Stimulated activated CD4-positive, alpha-beta T cell treated with anti-CD3 and anti-CD28 coated beads, Interleukin-2, amount 100 ng/mL, for 4 hours (primary cell): Measurements from ENCODE around the gene NT5DC3.
A peak's percentile ranks its signal among the peaks of the same experiment; 100 is the strongest.
"Not testable (repeated sequence)": the region's sequence is repeated elsewhere in the genome, so short reads cannot be mapped to it uniquely, and the experiment has no call there.

ENCODE experiments used
- DNase-seq: peaks from one replicate; pipeline ENCODE4 v3.0.0-alpha.2; 2020; ENCODE audit warnings: low read depth

NT5DC3 gene

DNA sequence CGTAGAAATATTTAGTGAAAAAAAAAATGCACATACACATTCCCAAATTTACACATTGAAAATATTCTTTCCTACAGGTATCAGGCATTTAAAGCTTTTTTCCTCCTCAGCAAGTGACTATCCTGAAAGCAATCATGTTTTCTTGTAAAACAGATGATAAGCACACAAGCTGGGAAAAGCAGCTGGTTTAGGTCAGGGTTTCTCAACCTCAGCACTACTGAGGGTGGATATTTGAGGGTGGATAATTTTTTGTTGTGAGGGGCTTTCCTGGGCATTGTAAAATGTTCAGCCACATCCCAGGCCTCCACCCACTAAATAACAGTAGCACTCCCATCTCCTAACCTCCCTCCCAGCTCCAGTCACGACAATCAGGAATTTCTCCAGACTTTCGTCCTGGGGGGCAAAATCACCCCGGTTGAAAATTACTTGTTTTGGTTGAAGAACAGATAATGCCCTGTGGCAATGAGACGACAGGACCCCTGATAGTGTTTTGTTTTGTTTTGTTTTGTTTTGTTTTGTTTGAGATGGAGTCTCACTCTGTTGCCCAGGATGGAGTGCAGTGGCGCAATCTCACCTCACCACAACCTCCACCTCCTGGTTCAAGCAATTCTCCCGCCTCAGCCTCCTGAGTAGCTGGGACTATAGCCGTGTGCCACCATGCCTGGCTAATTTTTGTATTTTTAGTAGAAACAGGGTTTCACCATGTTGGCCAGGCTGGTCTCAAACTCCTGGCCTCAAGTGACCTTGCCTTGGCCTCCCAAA lies 15.0 kb upstream of the NT5DC3 start:
- no peak for DNase-seq

DNA sequence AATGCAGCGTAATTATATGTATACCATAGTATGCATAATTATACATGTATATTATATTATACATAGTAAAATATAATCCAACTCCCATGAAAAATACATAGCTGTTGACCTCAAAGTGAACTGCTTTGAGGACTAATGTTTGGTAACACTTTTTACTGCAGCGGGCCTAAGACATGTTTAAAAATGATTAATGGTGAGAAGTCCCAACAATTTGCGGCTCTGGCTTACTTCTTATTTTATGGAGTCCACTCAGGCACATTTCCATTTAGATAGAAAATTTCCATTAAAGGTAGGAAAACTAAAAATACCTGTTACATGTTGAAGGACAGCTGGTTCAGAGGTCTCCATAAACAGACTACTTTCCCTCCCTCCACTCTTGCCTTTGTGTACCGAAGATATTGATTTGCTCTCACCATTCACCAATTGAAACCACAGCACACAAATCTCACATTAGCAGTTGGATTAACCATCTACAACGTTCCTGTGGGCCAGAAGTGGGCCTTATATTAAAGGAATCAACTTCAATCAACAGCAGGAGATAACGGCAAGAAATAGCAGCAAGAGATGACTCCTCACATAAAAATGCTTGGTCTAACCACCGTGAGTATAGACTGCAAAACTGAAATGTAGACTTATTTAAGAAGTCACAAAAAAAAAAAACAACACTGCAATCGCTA lies 14.1 kb upstream of the NT5DC3 start:
- no peak for DNase-seq

DNA sequence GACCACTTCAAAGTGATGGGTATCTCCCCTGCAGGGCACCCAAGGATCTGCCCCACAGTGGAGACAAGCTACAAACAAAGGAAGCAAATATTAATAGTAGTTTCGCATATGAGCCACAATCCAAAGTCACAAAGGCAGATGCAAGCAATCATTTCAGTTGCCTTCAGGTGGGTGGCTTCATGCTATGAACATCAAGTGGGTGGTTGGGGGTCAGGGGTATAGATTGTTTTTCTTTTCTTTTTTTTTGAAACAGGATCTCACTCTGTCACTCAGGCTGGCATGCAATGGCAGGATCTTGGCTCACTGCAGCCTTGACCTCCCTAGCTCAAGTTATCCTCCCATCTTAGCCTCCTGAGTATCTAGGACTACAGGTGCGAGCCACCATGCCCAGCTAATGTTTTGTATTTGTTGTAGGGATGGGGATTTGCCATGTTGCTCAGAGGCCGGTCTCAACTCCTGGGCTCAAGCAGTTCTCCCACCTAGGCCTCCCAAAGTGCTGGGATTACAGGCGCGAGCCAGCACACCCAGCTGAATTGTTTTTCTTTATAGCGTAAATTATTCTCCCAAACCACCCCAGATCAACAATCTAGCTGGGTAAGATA lies 13.4 kb upstream of the NT5DC3 start:
- no peak for DNase-seq

DNA sequence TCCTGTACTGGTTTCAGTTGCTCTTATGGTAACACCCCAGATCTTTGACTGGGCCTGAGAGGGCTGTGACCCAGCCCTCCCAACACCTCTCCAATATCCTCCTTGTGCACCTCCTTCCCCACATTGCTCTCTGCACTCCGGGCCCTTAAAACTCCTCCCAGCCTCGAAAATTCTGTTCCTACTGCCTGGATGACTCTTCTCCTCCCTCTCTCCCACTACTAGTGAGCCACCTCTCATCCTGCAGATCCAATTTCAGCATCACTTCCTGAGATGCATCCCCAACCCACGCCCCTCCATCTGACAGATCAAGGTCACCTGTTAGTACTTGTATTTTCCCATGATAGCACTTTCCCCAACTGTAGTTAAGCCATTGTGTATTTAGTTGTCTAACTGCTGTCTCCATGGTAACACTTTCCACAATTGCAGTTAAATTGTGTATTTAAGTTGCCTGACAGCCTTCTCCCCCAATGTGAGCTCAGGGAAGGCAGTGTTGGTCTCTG lies 11.5 kb upstream of the NT5DC3 start:
- DNase-seq, result no peak

GRCh38 chr12:103851127-103851526 lies 10.1 kb upstream of the NT5DC3 start:
- DNase-seq, result no peak

- no peak for DNase-seq
Observed at GRCh38 chr12:103850429-103850828, 9.4 kb upstream of the NT5DC3 start.

DNA sequence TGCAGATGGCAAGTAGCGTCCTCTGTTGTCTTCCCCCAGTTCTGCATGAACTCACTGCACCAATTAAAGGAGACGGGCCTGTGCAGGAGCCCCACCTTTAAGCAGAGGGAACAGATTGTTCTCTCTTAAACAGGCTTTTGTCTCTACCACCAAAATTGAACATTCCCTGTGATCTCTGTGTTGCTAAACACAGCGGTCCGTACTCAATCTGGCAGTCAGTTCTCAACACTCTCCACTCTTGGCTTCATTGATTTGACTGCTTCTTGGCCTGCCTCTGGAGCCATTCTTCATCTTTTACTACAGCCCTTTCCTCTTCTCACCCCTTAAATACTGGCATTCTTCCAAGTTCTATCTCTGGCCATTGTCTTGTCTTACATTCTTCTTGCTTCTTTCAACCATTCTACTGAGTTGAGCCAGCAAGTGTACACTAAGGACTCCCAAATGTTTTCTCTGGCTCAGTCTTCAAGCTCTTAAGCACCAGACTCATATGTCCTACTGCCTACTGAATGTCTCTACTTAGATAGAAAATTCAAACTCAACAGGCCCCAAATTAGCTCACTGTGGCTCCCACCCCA lies 8.0 kb upstream of the NT5DC3 start:
- no peak for DNase-seq

GRCh38 chr12:103848143-103848542 lies 7.1 kb upstream of the NT5DC3 start:
- DNase-seq, result no peak

- no peak for DNase-seq
Observed at GRCh38 chr12:103846415-103846814, 5.4 kb upstream of the NT5DC3 start.

- no peak for DNase-seq
Observed at GRCh38 chr12:103844305-103844704, 3.3 kb upstream of the NT5DC3 start.

DNA sequence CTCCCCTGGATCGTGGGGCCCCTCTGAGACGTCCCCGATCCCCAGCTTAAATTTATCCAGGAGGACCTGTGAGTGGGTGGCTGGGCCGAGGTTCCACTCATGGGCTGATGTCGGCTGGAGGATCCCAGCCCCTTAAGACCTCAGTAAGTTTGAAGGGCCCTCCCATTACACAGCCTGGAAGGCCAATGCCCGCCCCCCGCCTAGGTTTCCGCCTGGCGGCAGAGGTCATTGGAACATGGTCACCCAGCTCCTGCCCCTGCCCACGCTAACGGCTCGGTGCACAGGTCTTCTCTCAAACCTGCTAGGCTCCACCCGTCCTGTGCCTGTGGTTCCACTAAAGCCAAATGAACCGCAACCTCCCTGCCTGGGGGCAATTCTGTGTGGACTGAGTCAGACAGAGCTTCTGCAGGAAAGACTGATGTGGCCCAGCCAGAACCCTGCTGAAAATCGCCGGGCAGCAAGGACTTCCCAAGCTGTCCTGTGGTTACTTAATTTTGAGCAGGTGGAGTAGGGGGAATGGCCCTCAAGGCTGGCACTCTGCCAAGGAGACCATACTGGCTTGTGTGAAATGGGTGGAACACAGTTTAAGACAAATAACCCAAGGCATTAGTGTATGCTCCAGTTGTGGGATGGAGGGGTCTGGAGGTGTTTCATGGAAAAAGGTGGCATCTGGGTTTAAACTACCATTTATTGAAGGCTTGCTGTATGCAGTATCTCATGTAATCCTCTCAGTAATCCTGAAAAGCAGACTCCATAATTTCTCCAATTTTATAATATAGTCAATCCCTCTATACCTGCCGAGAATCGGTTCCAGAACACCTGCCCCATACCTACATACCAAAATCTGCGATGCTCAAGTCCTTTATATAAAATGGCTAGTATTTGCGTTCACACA lies 903 bp upstream of the NT5DC3 start:
- peak; percentile 8 for DNase-seq

- peak; percentile 22 for DNase-seq
Observed at GRCh38 chr12:103840462-103840875, 565 bp downstream of the NT5DC3 start.

DNA sequence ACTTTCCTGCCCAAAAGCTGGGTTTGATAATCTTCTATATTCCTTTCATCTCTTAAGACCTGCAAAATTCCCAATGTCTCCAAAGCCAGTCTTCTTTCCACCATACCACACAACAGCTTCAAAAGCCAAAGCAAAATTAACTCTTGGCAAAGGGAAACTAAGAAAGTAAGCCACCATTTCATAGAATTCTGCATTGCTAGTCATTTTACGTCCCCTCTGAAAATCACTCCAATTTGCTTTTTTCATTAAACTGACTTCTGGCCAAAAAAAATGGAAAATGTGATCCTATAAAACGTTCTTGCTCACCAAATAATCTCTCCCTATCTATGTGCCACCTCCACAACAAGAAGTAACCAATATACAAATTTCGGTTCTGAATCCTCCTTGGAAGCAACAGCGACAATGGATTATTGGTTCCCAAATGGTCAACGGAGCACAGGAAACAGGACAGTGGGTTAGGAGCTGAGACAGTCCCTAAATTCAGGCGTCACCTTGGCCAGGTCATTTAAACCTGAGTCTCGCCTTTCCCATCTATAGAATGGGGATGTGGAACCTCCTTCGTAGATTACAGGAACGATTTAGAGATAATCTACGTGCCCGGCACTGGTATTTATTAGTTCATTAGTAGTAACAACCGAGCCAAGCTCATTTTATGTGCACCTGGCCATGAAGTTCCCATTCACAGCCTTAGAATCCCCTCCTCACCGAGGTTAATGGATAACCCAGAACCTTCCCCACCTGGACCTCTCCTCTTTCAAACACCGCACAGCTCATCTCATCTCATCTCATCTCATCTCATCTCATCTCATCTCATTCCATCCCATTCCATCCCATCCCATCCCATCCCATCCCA lies 1.2 kb downstream of the NT5DC3 start:
- no peak for DNase-seq

GRCh38 chr12:103839103-103839502 lies 1.9 kb downstream of the NT5DC3 start:
- DNase-seq, result no peak

DNA sequence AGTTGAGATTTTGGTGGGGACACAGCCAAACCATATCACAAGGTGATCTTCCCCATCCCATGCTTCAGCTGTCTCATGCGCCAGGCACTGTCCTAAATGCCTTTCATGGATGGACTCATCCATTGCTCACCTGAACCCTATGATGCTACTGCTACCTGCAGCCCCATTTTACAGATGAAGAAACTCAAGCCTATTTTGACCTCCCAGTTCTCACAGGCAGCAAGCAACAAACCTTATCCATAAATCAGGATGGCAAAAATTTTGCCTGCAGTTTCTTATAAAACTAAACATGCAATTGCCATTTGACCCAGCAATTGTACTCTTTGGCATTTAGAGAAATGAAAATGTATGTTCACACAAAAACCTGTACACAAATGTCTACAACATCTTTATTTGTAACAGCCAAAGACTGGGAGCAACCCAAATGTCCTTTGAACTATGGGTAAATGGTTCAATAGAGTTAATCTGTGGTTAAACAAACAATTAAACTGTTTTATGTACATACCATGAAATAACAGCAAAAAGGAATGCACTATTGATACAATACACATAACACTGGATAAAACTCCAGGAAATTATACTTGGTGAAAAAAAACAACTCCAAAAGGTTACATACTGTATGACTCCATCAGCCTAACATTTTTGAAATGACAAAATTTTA lies 2.6 kb downstream of the NT5DC3 start:
- DNase-seq, result no peak

DNA sequence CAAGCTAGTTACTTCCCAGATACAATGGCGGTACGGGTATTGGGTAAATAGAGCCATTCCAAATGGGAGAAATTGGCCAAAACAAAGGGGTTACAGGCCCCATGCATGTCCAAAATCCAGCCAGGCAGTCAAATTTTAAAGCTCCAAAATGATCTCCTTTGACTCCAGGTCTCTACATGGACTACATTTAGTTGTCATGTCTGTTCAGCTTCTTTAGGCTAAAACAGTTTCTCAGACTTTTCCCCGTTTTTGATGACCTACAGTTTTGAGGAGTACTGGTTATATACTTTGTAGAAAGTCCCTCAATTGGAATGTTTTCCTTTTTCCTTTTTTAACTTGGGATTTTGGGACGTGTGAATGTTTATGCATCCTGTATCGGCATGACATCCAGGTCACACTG lies 4.7 kb downstream of the NT5DC3 start:
- DNase-seq, result no peak

DNA sequence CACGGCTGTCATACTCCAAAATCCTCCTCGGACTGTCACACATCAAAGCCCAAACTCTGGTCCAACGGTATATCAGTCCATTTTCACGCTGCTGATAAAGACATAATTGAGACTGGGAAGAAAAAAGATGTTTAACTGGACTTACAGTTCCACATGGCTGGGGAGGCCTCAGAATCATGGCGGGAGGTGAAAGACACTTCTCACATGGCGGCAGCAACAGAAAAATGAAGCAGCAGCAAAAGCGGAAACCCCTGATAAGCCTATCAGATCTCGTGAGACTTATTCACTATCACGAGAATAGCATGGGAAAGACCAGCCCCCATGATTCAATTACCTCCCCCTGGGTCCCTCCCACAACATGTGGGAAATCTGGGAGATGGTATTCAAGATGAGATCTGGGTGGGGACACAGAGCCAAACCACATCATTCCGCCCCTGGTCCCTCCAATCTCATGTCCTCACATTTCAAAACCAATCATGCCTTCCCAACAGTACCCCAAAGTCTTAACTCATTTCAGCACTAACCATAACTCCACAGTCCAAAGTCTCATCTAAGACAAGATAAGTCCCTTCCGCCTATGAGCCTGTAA lies 5.2 kb downstream of the NT5DC3 start:
- DNase-seq, result not testable (repeated sequence)

DNA sequence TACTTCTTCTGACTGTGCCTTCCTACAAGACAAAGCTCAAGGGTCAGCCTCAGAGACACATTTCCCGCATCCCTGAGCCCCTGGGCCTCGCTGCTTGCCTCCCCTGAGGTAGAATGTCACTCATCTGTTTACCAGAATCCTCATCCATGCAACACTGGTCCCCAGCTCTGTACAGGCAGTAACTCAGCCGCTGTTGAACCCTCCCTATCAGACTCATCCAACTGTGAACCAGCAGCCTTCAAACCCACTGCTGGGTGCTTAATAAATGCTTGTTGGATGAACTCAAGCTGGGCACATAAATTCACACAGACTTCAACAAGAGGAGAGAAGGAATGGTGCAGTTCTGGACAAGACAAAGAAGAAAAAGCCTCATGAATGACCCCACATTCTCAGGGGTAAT lies 6.1 kb downstream of the NT5DC3 start:
- DNase-seq, result no peak

DNA sequence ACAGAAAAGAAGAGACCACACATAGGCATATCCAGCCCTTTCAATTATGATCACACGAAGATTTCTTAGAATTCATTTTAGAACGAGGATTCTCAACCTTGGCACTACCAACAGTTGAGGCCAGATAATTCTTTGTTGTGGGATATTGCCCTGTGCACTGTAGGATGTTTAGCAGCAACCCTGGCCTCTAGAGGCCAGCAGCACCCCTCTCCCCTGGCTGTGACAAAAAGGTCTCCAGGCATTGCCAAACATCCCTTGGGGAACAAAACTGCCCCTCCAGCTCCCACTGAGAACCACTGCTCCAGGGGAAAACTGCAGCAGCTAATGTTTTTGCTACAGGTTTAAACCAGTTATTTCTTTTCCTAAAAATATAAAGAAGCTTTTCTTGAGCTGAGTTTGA lies 7.1 kb downstream of the NT5DC3 start:
- no peak for DNase-seq
